ENCODE measurements around the gene CNR2.

Gene CNR2

GRCh38 chr1:23868557-23869016 is 44.6 kb downstream of the CNR2 start:
- no peak for TF ChIP-seq CTCF (IDR thresholded peaks at IDR 0.05)

- TF ChIP-seq CTCF (IDR thresholded peaks at IDR 0.05) = peak; percentile 73
Measured at GRCh38 chr1:23867895-23868556, 45.1 kb downstream of the CNR2 start, which contains the start of gene FUCA1. Gene FUCA1, minus strand, starts transcription at chr1:23868290. Its CDS starts 4 bp downstream, at chr1:23868286.

GRCh38 chr1:23867542-23867894 is 45.6 kb downstream of the CNR2 start:
- TF ChIP-seq CTCF (IDR thresholded peaks at IDR 0.05) = no peak

GRCh38 chr1:23865543-23865930 is 47.6 kb downstream of the CNR2 start:
- TF ChIP-seq CTCF (IDR thresholded peaks at IDR 0.05) = no peak

GRCh38 chr1:23864801-23865542 is 48.2 kb downstream of the CNR2 start:
- TF ChIP-seq CTCF (IDR thresholded peaks at IDR 0.05) = no peak

- TF ChIP-seq CTCF (IDR thresholded peaks at IDR 0.05) = no peak
Measured at GRCh38 chr1:23862640-23863039, 50.5 kb downstream of the CNR2 start.

GRCh38 chr1:23854568-23854967 is 58.6 kb downstream of the CNR2 start:
- TF ChIP-seq CTCF (IDR thresholded peaks at IDR 0.05) = no peak

Data from LNCAP (cell line).